ENCODE data around the gene KCNH4. TPM values are rescaled to one million over a fixed set of nuclear protein-coding genes. Genes with fewer than 3 reads are reported as not detected.
A peak's percentile ranks its signal among the peaks of the same experiment; 100 is the strongest.

KCNH4 gene
- total and polyA plus RNA-seq, 7 donors, result 0.01 to 0.17 (median 0.08) TPM; not detected in 2

GRCh38 chr17:42138749-42139492, 42.0 kb downstream of the KCNH4 start:
- Histone ChIP-seq H3K9me3 (no peaks in the 10 kb centered on the region), H3K27ac (peak overlapping the region; percentile 54), H3K27me3 (ENCODE audit: insufficient read depth in 3 of 3, low read length in 2 of 3) (no peaks in the 10 kb centered on the region), H3K36me3 (ENCODE audit: insufficient read depth in 1 of 2, low read depth in 1 of 2) (peaks cover 0 to 19% of the 10 kb centered on the region in 2 donors), H3K4me3 (no peak overlapping the region), H3K4me1 (peaks cover 94% of the 10 kb centered on the region)
- DNase-seq (no peak), ATAC-seq (no peak)
- WGBS, 3 donors, result 49 to 61% (median 54%) methylated on average over 7 of the region's 7 CpGs
- intact Hi-C loops (cut with DNase I), result loop anchor here in 1 of 2 donors (10.0 kb wide), 1 partner anchor 136 kb away; the partner anchor contains the start of gene STAT5B
- no peak for TF ChIP-seq CTCF (IDR thresholded peaks at IDR 0.05)

- H3K4me1 ChIP-seq, result peaks cover 95% of the 10 kb centered on the region
- WGBS, 3 donors, result 79 to 87% (median 85%) methylated on average over 3 of the region's 3 CpGs
These were observed 44.3 kb downstream of the KCNH4 start for GRCh38 chr17:42136654-42137051.

GRCh38 chr17:42135664-42136653, 45.0 kb downstream of the KCNH4 start:
- 64 to 73% (median 70%) methylated on average over 15 of the region's 15 CpGs for WGBS, 3 donors
- peak in 1 of 4 donors; percentile 26 for ATAC-seq
- no peak for TF ChIP-seq CTCF (IDR thresholded peaks at IDR 0.05)
- no peak overlapping the region for H3K4me3 ChIP-seq
- peaks cover 95% of the 10 kb centered on the region for H3K4me1 ChIP-seq
- H3K9me3 ChIP-seq, result no peaks in the 10 kb centered on the region
- peaks cover 0 to 20% of the 10 kb centered on the region in 2 donors for H3K36me3 ChIP-seq (ENCODE audit: insufficient read depth in 1 of 2, low read depth in 1 of 2)
- peak overlapping the region; percentile 70 for H3K27ac ChIP-seq
- intact Hi-C loops (cut with DNase I), result loop anchor here in 1 of 2 donors (10.0 kb wide), 1 partner anchor 139 kb away; the partner anchor contains the start of gene STAT5B
- H3K27me3 ChIP-seq (ENCODE audit: insufficient read depth in 3 of 3, low read length in 2 of 3), result no peaks in the 10 kb centered on the region
- DNase-seq, result no peak

More at GRCh38 chr17:42136654-42137051, 44.3 kb downstream of the KCNH4 start:
- no peak for TF ChIP-seq CTCF (IDR thresholded peaks at IDR 0.05)
- no peak for ATAC-seq
- intact Hi-C loops (cut with DNase I), result loop anchor here in 1 of 2 donors (10.0 kb wide), 1 partner anchor 138 kb away; the partner anchor contains the start of gene STAT5B
- peaks cover 0 to 19% of the 10 kb centered on the region in 2 donors for H3K36me3 ChIP-seq (ENCODE audit: insufficient read depth in 1 of 2, low read depth in 1 of 2)
- no peaks in the 10 kb centered on the region for H3K9me3 ChIP-seq
- peak overlapping the region; percentile 70 for H3K27ac ChIP-seq
- H3K27me3 ChIP-seq (ENCODE audit: insufficient read depth in 3 of 3, low read length in 2 of 3), result no peaks in the 10 kb centered on the region
- H3K4me3 ChIP-seq, result no peak overlapping the region
- DNase-seq, result no peak

- H3K36me3 ChIP-seq (ENCODE audit: insufficient read depth in 1 of 2, low read depth in 1 of 2), result peaks cover 0 to 25% of the 10 kb centered on the region in 2 donors
- peak overlapping the region; percentile 70 for H3K27ac ChIP-seq
- WGBS, 3 donors, result 85 to 89% (median 89%) methylated on average over 6 of the region's 6 CpGs
- H3K4me3 ChIP-seq, result no peak overlapping the region
- ATAC-seq (no peak), DNase-seq (no peak)
- peaks cover 98% of the 10 kb centered on the region for H3K4me1 ChIP-seq
- intact Hi-C loops (cut with DNase I), result loop anchor here in 1 of 2 donors (10.0 kb wide), 1 partner anchor 140 kb away; the partner anchor contains the start of gene STAT5B
- TF ChIP-seq CTCF (IDR thresholded peaks at IDR 0.05), result no peak
- no peaks in the 10 kb centered on the region for H3K27me3 ChIP-seq (ENCODE audit: insufficient read depth in 3 of 3, low read length in 2 of 3)
- no peaks in the 10 kb centered on the region for H3K9me3 ChIP-seq
These were observed 45.8 kb downstream of the KCNH4 start for GRCh38 chr17:42135151-42135550.
